ENCODE measurements around the gene AJAP1.

Gene AJAP1

DNA sequence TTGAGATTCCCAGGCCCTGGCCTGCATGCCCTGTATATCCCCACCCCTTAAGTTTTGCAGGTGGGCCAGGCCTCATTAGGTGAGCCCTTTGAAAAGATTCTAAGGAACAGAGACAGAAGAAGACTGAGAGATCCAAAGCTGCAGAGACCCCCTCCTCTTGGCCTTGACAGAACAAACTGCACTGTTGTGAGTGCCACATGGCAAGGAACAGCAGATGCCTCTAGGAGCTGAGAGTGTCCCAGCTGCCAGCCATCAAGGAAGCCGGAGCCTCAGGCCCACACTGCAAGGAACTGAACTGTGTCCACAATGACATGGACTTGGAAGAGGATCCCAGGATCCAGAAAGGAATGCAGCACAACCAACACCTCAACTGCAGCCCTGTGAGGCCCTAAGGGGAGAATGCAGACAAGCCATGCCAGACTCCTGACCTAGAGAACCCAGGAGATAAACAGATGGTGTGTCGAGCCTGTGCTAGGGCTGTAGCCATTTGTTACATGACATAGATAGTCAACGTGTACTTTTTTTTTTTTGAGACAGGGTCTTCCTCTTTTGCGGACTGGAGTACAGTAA is 182.7 kb downstream of the AJAP1 start:
- no peak for DNase-seq (ENCODE audit: low read depth)

DNA sequence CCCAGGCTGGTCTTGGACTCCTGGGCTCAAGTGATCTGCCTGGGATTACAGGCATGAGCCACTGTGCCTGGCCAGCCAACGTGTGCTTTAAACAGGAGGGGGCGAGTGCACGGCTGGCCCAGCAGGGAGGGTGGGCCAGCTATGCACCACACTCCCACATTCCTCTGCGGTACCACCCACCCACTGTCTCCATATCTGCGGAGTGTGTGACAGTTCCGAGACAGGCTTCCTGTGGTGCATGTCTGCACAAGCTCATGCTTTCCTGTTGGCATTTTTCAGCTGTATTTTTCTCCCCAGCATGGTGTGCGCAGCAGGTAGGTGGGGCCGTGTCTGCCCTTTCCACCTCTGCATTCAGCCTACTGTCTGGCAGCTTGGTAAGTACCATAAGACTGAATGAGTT is 183.3 kb downstream of the AJAP1 start:
- no peak for DNase-seq (ENCODE audit: low read depth)

DNA sequence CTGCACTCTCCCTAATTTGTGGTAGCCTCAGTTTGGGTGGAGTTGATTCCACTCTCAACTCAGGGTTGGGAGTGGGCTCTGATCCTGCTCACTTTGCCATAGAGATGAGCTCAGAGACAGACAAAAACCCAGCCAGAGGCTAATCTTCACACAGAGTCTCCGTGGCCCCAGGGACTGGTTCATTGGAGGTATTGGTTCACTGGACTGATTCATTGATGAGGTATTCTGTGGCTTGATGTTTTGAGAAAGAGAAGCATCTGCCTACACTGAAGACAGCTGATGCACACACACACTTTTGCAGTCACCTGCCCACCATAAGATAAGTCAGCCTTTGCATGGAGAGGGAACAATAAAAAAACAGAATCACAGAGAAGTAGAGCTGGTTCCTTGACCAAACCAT is 183.8 kb downstream of the AJAP1 start:
- no peak for DNase-seq (ENCODE audit: low read depth)

All from non-pigmented ciliary epithelial cell (primary cell).